Endothelial cell (in vitro differentiated cells): ENCODE results near the gene SNRPD2. TPM values are rescaled to one million over a fixed set of nuclear protein-coding genes. Genes with fewer than 3 reads are reported as not detected.
A peak's percentile ranks its signal among the peaks of the same experiment; 100 is the strongest.

Experiments
- DNase-seq: peaks from one replicate; pipeline ENCODE4 v3.0.0; 2021; ENCODE audit warnings: low spot score
- H3K27ac Mint-ChIP-seq: one replicate; pipeline ENCODE4 v1.8.0; 2021; ENCODE audit warnings: mixed read lengths, inconsistent platforms; ENCODE audit not compliant: unreplicated experiment
- H3K27me3 Mint-ChIP-seq: one replicate; pipeline ENCODE4 v1.8.0; 2021; ENCODE audit warnings: mild to moderate bottlenecking, moderate library complexity, mixed read lengths, inconsistent platforms; ENCODE audit not compliant: unreplicated experiment
- H3K36me3 Mint-ChIP-seq: one replicate; pipeline ENCODE4 v1.8.0; 2021; ENCODE audit warnings: mild to moderate bottlenecking, low read depth, mixed read lengths, inconsistent platforms; ENCODE audit not compliant: unreplicated experiment
- H3K4me1 Mint-ChIP-seq: one replicate; pipeline ENCODE4 v1.8.0; 2021; ENCODE audit warnings: mild to moderate bottlenecking, mixed read lengths, inconsistent platforms; ENCODE audit not compliant: unreplicated experiment
- H3K4me3 Mint-ChIP-seq: one replicate; pipeline ENCODE4 v1.8.0; 2021; ENCODE audit warnings: mild to moderate bottlenecking, mixed read lengths, inconsistent platforms; ENCODE audit not compliant: unreplicated experiment
- H3K9me3 Mint-ChIP-seq: one replicate; pipeline ENCODE4 v1.8.0; 2021; ENCODE audit warnings: mixed read lengths, inconsistent platforms; ENCODE audit not compliant: unreplicated experiment
- CTCF ChIP-seq: fragments of 200-600 bp; sonication (generic); IDR thresholded peaks from one replicate; pipeline ENCODE4 v1.5.0; 2021; ENCODE audit warnings: antibody characterized with exemption; ENCODE audit not compliant: unreplicated experiment
- total RNA-seq: library from RNA; stranded (reverse); fragmentation: NEBNext Ultra II Directional; extraction: Animal tissue kit (Norgen Biotek cat#: 25700); gene quantifications from one replicate; pipeline ENCODE4 v1.2.1, GENCODE V29; 2021; ENCODE audit not compliant: unreplicated experiment

SNRPD2 gene
- total RNA-seq, 1 donor from 2014 or later, result 479 TPM

GRCh38 chr19:45674946-45675345 is 16.8 kb downstream of the SNRPD2 start:
- no peak for TF ChIP-seq CTCF
- Mint-ChIP-seq H3K4me3 (no peak overlapping the region), H3K27me3 (peaks cover 10% of the 10 kb centered on the region)

GRCh38 chr19:45670670-45671453 is 20.9 kb downstream of the SNRPD2 start:
- Mint-ChIP-seq H3K36me3 (peaks cover 4% of the 10 kb centered on the region), H3K4me1 (peaks cover 18% of the 10 kb centered on the region), H3K27me3 (peaks cover 30% of the 10 kb centered on the region)

More at GRCh38 chr19:45674946-45675345, 16.8 kb downstream of the SNRPD2 start:
- peaks cover 4% of the 10 kb centered on the region for H3K36me3 Mint-ChIP-seq
- no peak overlapping the region for H3K27ac Mint-ChIP-seq
- no peak for DNase-seq
- peaks cover 3% of the 10 kb centered on the region for H3K4me1 Mint-ChIP-seq
- no peaks in the 10 kb centered on the region for H3K9me3 Mint-ChIP-seq

GRCh38 chr19:45668342-45668871 is 23.3 kb downstream of the SNRPD2 start:
- Mint-ChIP-seq H3K36me3 (peaks cover 5% of the 10 kb centered on the region), H3K27ac (no peak overlapping the region), H3K4me3 (peak overlapping the region; percentile 80), H3K4me1 (peaks cover 28% of the 10 kb centered on the region), H3K9me3 (no peaks in the 10 kb centered on the region), H3K27me3 (peaks cover 28% of the 10 kb centered on the region)
- TF ChIP-seq CTCF, result no peak
- no peak for DNase-seq

More at GRCh38 chr19:45670670-45671453, 20.9 kb downstream of the SNRPD2 start:
- DNase-seq, result peak; percentile 89
- Mint-ChIP-seq H3K4me3 (peak overlapping the region; percentile 76), H3K27ac (no peak overlapping the region), H3K9me3 (no peaks in the 10 kb centered on the region)
- TF ChIP-seq CTCF, result no peak

GRCh38 chr19:45667620-45668341 is 24.0 kb downstream of the SNRPD2 start, which contains the start of gene GIPR:
TSS of gene GIPR (plus strand) at chr19:45668221. CDS start at chr19:45669521, 1,300 bp downstream.
- no peak for TF ChIP-seq CTCF
- H3K4me1 Mint-ChIP-seq, result peaks cover 28% of the 10 kb centered on the region
- H3K9me3 Mint-ChIP-seq, result no peaks in the 10 kb centered on the region
- peaks cover 5% of the 10 kb centered on the region for H3K36me3 Mint-ChIP-seq
- H3K27ac Mint-ChIP-seq, result peak within 1 kb of the TSS; percentile 24
- peaks cover 28% of the 10 kb centered on the region for H3K27me3 Mint-ChIP-seq
- no peak for DNase-seq
- H3K4me3 Mint-ChIP-seq, result peak within 1 kb of the TSS; percentile 80
